Naive thymus-derived CD4-positive, alpha-beta T cell (primary cell): ENCODE results near the gene F10. TPM values are rescaled to one million over a fixed set of nuclear protein-coding genes. Genes with fewer than 3 reads are reported as not detected.

Experiments used
- ATAC-seq: fragments of 150-1000 bp; cut with Tn5 transposase; 2 replicates; pipeline ENCODE4 v1.10.0; 2021; ENCODE audit warnings: mild to moderate bottlenecking, moderate library complexity
- CTCF ChIA-PET: fragments of 350-600 bp; sonication (Branson Sonifier 250); formaldehyde crosslinking; loops from one replicate; lab custom pipeline; 2021; ENCODE audit warnings: antibody characterized with exemption; lab: Charles Lee
- POLR2A ChIA-PET: fragments of 350-600 bp; sonication (Branson Sonifier 250); formaldehyde crosslinking; loops from one replicate; lab custom pipeline; 2021; ENCODE audit warnings: antibody characterized with exemption, inconsistent platforms; lab: Charles Lee
- DNase-seq, 9 donors: peaks; one replicate each; pipeline versions ENCODE4 v3.0.0 to v3.0.0-alpha.2; 2020 to 2022; ENCODE audit warnings: mixed read lengths in 1 of 9
- H3K27ac ChIP-seq: one replicate; pipeline ENCODE4 v1.7.0; 2013; ENCODE audit warnings: mild to moderate bottlenecking, low read depth, low read length, moderate library complexity
- H3K27me3 ChIP-seq, 2 donors: one replicate each; pipeline ENCODE4 v1.7.0; 2013; ENCODE audit warnings: low read length in 2 of 2, mild to moderate bottlenecking in 2 of 2, moderate library complexity in 2 of 2; ENCODE audit not compliant: control insufficient read depth in 2 of 2, insufficient read depth in 2 of 2
- H3K36me3 ChIP-seq, 3 experiments: 1 replicate in 2 of 3; 2 replicates in 1 of 3; pipeline ENCODE4 v1.7.0; 2013; ENCODE audit warnings: low read length in 3 of 3, mild to moderate bottlenecking in 3 of 3, moderate library complexity in 1 of 3; ENCODE audit not compliant: insufficient read depth in 3 of 3, control insufficient read depth in 2 of 3
- H3K4me1 ChIP-seq, 2 donors: one replicate each; pipeline ENCODE4 v1.7.0; 2013; ENCODE audit warnings: low read length in 2 of 2, mild to moderate bottlenecking in 2 of 2, moderate library complexity in 1 of 2; ENCODE audit not compliant: control insufficient read depth in 2 of 2, insufficient read depth in 2 of 2
- H3K4me3 ChIP-seq: 2 replicates; pipeline ENCODE4 v1.7.0; 2013; ENCODE audit warnings: mild to moderate bottlenecking, low read length
- H3K9me3 ChIP-seq, 3 experiments: 1 replicate in 2 of 3; 2 replicates in 1 of 3; pipeline ENCODE4 v1.7.0; 2013; ENCODE audit warnings: low read length in 3 of 3; ENCODE audit not compliant: control insufficient read depth in 2 of 3
- H3K27ac Mint-ChIP-seq, 9 donors: one replicate each; pipeline ENCODE4 v1.8.0; 2020 to 2022; ENCODE audit warnings: mixed read lengths in 9 of 9, mild to moderate bottlenecking in 8 of 9, moderate library complexity in 5 of 9, inconsistent platforms in 2 of 9
- H3K27me3 Mint-ChIP-seq, 5 donors: one replicate each; pipeline ENCODE4 v1.8.0; 2021 to 2022; ENCODE audit warnings: mixed read lengths in 5 of 5, mild to moderate bottlenecking in 1 of 5
- H3K36me3 Mint-ChIP-seq, 5 donors: one replicate each; pipeline ENCODE4 v1.8.0; 2020 to 2022; ENCODE audit warnings: mixed read lengths in 5 of 5, mild to moderate bottlenecking in 3 of 5, inconsistent platforms in 1 of 5
- H3K4me1 Mint-ChIP-seq, 7 donors: one replicate each; pipeline ENCODE4 v1.8.0; 2020 to 2022; ENCODE audit warnings: mixed read lengths in 7 of 7, mild to moderate bottlenecking in 3 of 7, inconsistent platforms in 1 of 7
- H3K4me3 Mint-ChIP-seq, 10 donors: one replicate each; pipeline ENCODE4 v1.8.0; 2020 to 2022; ENCODE audit warnings: mild to moderate bottlenecking in 10 of 10, mixed read lengths in 10 of 10, moderate library complexity in 6 of 10, inconsistent platforms in 2 of 10
- H3K9me3 Mint-ChIP-seq, 11 donors: one replicate each; pipeline ENCODE4 v1.8.0; 2020 to 2022; ENCODE audit warnings: mixed read lengths in 11 of 11, mild to moderate bottlenecking in 4 of 11, inconsistent platforms in 1 of 11, moderate library complexity in 1 of 11
- intact Hi-C, 2 donors: fragments of 100-400 bp; cut with micrococcal nuclease; formaldehyde crosslinking; loops; one replicate each; pipeline ENCODE4 v1.15.1; 2023
- polyA plus RNA-seq, 2 donors: library from polyadenylated mRNA; unstranded; fragments of 300-500 nt; fragmentation: Illumina TruSeq; gene quantifications; one replicate each; pipeline ENCODE4 v1.2.3, GENCODE V29; 2021
- total RNA-seq, 6 experiments: library from RNA in 5 of 6; stranded (reverse) in 5 of 6; gene quantifications; 1 replicate in 5 of 6; 2 replicates in 1 of 6; pipeline ENCODE4 v1.2.3 and lab custom pipeline; 2021 to 2026

The F10 gene
- total and polyA plus RNA-seq, 7 experiments from 2014 or later, result not detected

DNA sequence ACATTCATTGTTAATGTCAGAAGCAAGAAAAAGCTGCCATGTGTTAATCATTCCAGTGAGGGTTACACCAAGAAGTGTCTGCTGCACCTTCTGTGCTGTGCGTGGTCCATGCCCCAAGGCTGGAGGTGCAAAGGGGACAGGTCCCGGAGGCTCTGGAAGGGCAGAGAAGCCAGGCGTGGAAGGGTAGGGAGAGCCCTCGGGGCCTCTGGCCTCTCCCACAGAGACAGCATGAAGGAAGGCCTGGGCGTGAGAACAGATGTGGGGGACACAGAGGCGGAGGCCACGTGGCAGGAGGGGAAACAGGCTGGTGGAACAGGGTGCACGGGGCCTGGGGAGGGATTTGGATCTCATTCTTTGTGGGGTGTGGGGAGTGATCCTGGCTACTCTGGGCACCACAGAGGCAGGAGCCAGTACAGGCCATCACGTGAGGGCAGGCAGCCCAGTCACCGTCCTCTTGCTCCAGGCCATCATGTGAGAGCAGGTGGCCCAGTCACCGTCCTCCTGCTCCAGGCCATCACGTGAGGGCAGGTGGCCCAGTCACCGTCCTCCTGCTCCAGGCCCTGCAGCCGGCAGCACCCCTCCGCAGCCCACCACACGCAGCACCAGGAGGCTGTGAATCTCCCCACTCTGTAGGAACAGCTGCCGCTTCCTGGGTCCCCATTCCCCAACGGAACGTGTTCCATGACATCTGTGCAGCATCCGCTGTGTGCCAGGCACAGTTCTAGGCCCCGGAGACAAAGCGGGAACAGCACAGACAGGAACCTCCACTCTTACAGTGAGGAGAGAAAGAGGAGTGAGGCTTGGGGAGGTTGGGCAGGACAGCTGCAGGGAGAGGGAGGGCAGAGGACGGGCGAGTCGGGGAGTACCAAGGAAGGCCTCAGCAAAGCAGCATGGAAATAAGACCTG is 27.2 kb upstream of the F10 start:
- ATAC-seq (no peak), DNase-seq (no peak)
- Mint-ChIP-seq H3K27ac (no peak overlapping the region), H3K4me1 (peaks cover 0 to 2% (median 0%) of the 10 kb centered on the region in 7 donors), H3K27me3 (no peaks in the 10 kb centered on the region), H3K36me3 (peaks cover 0 to 18% (median 0%) of the 10 kb centered on the region in 5 donors), H3K9me3 (no peaks in the 10 kb centered on the region), H3K4me3 (no peak overlapping the region)
- Histone ChIP-seq H3K27me3 (no peaks in the 10 kb centered on the region), H3K4me3 (no peak overlapping the region), H3K9me3 (no peaks in the 10 kb centered on the region), H3K36me3 (peaks cover 0 to 4% (median 0%) of the 10 kb centered on the region in 3 experiments), H3K27ac (no peak overlapping the region), H3K4me1 (no peaks in the 10 kb centered on the region)
- POLR2A ChIA-PET, result no interaction called here
- intact Hi-C loops, result no loop called here
- CTCF ChIA-PET, result no interaction called here

DNA sequence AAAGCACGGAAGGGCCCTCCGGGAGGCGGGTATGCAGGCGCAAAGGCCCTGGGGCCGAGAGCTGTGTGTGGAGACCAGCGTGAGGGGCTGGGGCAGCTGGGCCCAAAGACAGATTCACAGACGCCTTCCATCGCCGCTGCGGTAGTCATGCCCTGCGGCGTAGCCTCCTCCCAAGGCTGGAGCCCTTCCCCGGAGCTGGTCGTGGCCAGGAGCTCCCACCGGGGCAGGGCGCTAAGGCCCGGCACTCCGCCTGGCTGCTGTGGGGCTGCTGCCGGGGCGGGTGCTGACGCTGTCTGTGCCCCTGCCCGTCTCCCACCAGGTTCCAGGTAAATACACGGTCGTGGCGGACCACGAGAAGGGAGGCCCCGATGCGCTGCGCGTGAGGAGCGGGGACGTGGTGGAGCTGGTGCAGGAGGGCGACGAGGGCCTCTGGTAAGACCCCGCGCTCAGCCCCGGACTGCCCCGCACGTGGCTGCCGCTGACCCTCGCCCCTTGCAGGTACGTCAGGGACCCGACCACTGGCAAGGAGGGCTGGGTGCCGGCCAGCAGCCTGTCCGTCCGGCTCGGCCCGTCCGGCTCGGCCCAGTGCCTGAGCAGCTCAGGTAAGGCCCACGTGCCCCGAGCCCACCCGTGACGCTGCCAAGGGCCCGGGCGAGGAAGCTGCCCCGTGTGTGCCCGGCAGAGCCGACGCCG is 26.4 kb upstream of the F10 start:
- peaks cover 0 to 2% (median 0%) of the 10 kb centered on the region in 7 donors for H3K4me1 Mint-ChIP-seq
- no peak overlapping the region for H3K4me3 Mint-ChIP-seq
- Histone ChIP-seq H3K9me3 (no peaks in the 10 kb centered on the region), H3K4me1 (no peaks in the 10 kb centered on the region), H3K4me3 (no peak overlapping the region), H3K27ac (no peak overlapping the region), H3K27me3 (no peaks in the 10 kb centered on the region), H3K36me3 (peaks cover 0 to 4% (median 0%) of the 10 kb centered on the region in 3 experiments)
- no peak for ATAC-seq
- CTCF ChIA-PET, result no interaction called here
- H3K27me3 Mint-ChIP-seq, result no peaks in the 10 kb centered on the region
- no peak for DNase-seq
- POLR2A ChIA-PET, result no interaction called here
- H3K9me3 Mint-ChIP-seq, result no peaks in the 10 kb centered on the region
- H3K27ac Mint-ChIP-seq, result no peak overlapping the region
- intact Hi-C loops, result no loop called here
- peaks cover 0 to 18% (median 0%) of the 10 kb centered on the region in 5 donors for H3K36me3 Mint-ChIP-seq

DNA sequence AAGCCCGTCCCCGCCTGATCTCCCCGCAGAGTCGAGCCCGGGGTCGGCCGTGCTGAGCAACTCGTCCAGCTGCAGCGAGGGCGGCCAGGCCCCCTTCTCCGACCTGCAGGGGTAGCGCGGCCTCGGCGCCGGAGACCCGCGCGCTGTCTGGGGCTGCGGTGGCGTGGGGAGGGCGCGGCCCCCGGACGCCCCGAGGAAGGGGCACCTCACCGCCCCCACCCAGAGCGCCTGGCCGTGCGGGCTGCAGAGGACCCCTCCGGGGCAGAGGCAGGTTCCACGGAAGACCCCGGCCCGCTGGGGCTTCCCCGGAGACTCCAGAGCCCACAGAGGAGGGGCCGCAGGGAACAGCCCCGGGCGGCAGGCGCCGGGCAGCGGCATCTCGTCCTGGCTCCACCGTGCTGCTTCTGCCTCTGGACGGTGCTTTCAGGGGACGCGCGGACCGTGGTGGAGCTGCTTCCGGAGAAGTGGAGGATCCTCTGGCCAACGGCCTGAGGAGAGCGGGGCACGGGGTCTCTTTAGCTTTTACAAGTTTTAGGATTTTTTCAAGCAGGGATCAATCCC is 25.8 kb upstream of the F10 start:
- Histone ChIP-seq H3K27me3 (no peaks in the 10 kb centered on the region), H3K4me1 (no peaks in the 10 kb centered on the region), H3K36me3 (peaks cover 0 to 4% (median 0%) of the 10 kb centered on the region in 3 experiments), H3K27ac (no peak overlapping the region), H3K9me3 (no peaks in the 10 kb centered on the region), H3K4me3 (no peak overlapping the region)
- ATAC-seq (no peak), DNase-seq (no peak)
- Mint-ChIP-seq H3K4me3 (no peak overlapping the region), H3K27ac (no peak overlapping the region), H3K36me3 (peaks cover 0 to 18% (median 0%) of the 10 kb centered on the region in 5 donors), H3K9me3 (no peaks in the 10 kb centered on the region), H3K4me1 (peaks cover 0 to 2% (median 0%) of the 10 kb centered on the region in 7 donors), H3K27me3 (no peaks in the 10 kb centered on the region)
- CTCF ChIA-PET, result no interaction called here
- POLR2A ChIA-PET, result no interaction called here
- intact Hi-C loops, result no loop called here

DNA sequence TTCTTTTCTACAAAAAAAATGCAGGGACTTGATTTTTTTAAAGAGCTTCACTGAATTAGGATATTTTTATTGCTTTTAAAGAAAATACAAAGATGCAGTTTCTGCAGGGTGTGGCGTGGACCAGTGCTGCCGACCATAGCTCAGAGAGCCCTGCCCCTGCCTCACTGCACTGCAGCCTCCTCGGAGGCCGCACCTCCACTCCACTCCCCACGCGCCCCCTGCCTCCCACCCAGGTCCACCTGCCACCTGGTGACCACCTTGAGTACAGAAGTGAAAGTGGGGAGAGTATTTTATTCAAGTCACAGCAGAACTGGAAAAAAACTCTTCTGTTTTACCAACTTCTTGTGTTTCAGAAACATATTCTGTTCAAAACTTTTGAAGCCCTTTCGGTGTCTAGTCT is 24.9 kb upstream of the F10 start:
- H3K27me3 Mint-ChIP-seq, result no peaks in the 10 kb centered on the region
- H3K9me3 Mint-ChIP-seq, result no peaks in the 10 kb centered on the region
- DNase-seq, result no peak
- POLR2A ChIA-PET, result no interaction called here
- H3K4me1 ChIP-seq, result no peaks in the 10 kb centered on the region
- CTCF ChIA-PET, result no interaction called here
- no peak overlapping the region for H3K27ac ChIP-seq
- H3K9me3 ChIP-seq, result no peaks in the 10 kb centered on the region
- no peaks in the 10 kb centered on the region for H3K27me3 ChIP-seq
- intact Hi-C loops, result no loop called here
- H3K4me3 ChIP-seq, result no peak overlapping the region
- no peak overlapping the region for H3K27ac Mint-ChIP-seq
- H3K36me3 ChIP-seq, result peaks cover 0 to 4% (median 0%) of the 10 kb centered on the region in 3 experiments
- peaks cover 0 to 18% (median 0%) of the 10 kb centered on the region in 5 donors for H3K36me3 Mint-ChIP-seq
- ATAC-seq, result no peak
- peaks cover 0 to 2% (median 0%) of the 10 kb centered on the region in 7 donors for H3K4me1 Mint-ChIP-seq
- no peak overlapping the region for H3K4me3 Mint-ChIP-seq

DNA sequence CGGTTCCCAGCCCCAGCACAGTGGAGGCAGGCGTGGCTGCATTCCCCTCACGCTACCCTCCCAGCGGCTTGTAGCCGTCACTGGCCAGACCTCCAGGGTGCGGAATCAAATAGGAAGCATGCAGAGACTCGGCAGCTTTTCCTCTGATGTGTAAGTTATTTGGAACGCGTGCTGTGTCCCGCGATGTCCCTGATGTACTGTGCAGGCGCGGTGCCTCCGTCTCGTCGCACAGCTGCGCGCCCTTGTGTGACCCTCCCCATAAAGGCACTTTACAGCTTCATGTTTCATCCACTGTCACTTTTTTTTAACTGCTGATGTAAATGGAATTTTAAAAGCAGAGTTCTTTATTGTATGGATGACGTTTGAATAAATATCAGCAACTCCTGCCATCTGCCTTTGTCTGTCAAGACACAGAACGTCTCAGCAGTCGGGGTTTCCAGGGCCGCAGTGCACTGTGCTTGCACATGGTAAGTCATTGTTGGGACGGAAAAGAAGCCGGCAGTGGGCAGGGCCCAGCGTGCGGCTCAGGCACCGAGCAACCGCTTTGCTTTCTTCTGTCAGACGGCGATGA is 24.4 kb upstream of the F10 start:
- H3K27me3 Mint-ChIP-seq, result no peaks in the 10 kb centered on the region
- no peaks in the 10 kb centered on the region for H3K27me3 ChIP-seq
- intact Hi-C loops, result no loop called here
- H3K36me3 Mint-ChIP-seq, result peaks cover 0 to 18% (median 0%) of the 10 kb centered on the region in 5 donors
- H3K27ac ChIP-seq, result no peak overlapping the region
- ATAC-seq, result no peak
- ChIA-PET POLR2A (no interaction called here), CTCF (no interaction called here)
- H3K4me3 Mint-ChIP-seq, result no peak overlapping the region
- no peak overlapping the region for H3K4me3 ChIP-seq
- no peak for DNase-seq
- no peaks in the 10 kb centered on the region for H3K9me3 ChIP-seq
- no peaks in the 10 kb centered on the region for H3K4me1 ChIP-seq
- H3K4me1 Mint-ChIP-seq, result peaks cover 0 to 6% (median 0%) of the 10 kb centered on the region in 7 donors
- H3K27ac Mint-ChIP-seq, result no peak overlapping the region
- H3K9me3 Mint-ChIP-seq, result no peaks in the 10 kb centered on the region
- peaks cover 0 to 4% (median 0%) of the 10 kb centered on the region in 3 experiments for H3K36me3 ChIP-seq

DNA sequence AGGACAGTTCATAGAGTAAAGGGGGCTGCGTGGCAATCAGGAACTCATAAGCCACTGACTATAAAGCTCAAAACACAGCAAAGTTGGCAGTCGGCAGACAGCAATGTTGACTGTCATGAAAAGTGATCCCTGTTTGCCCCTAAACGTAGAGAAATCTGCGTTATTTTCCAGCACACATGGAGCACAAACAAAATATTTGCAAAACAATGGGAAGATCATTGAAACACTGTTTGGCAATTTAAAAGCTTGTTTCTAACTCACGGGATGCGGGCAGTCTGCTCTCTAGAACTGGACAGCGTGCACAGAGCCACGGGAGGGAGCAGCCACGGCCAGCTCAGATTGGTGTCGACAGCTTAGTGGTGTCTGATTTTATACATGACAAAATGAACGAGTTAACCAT is 23.5 kb upstream of the F10 start:
- intact Hi-C loops, result no loop called here
- POLR2A ChIA-PET, result no interaction called here
- Histone ChIP-seq H3K27me3 (no peaks in the 10 kb centered on the region), H3K4me1 (no peaks in the 10 kb centered on the region), H3K36me3 (peaks cover 0 to 4% (median 0%) of the 10 kb centered on the region in 3 experiments), H3K27ac (no peak overlapping the region), H3K9me3 (no peaks in the 10 kb centered on the region), H3K4me3 (no peak overlapping the region)
- Mint-ChIP-seq H3K27me3 (no peaks in the 10 kb centered on the region), H3K9me3 (no peaks in the 10 kb centered on the region), H3K27ac (no peak overlapping the region), H3K36me3 (peaks cover 0 to 18% (median 0%) of the 10 kb centered on the region in 5 donors), H3K4me1 (peaks cover 0 to 6% (median 0%) of the 10 kb centered on the region in 7 donors), H3K4me3 (no peak overlapping the region)
- ATAC-seq, result no peak
- DNase-seq, result no peak
- CTCF ChIA-PET, result no interaction called here
